SK-N-SH treated with all-trans-retinoic acid at 6 μM for 48 hours (cell line): ENCODE measurements around the gene USP24.

ENCODE experiments used
- ATAC-seq: fragments of 200-7000 bp; cut with Tn5 transposase; 3 replicates; pipeline ENCODE4 v1.9.1; 2020; ENCODE audit warnings: mild to moderate bottlenecking, moderate library complexity
- BACH2 ChIP-seq: fragments of 250-450 bp; sonication (Bioruptor Pico); IDR thresholded peaks from 2 replicates; pipeline ENCODE4 v1.9.0; 2021; ENCODE audit warnings: mild to moderate bottlenecking, borderline replicate concordance
- CSDC2 ChIP-seq: fragments of 250-450 bp; sonication (Bioruptor Pico); IDR thresholded peaks from 2 replicates; pipeline ENCODE4 v1.5.0; 2020; ENCODE audit warnings: mild to moderate bottlenecking, moderate library complexity
- ESRRG ChIP-seq: fragments of 250-450 bp; sonication (Bioruptor Pico); IDR thresholded peaks from 2 replicates; pipeline ENCODE4 v1.6.1; 2021; ENCODE audit warnings: mild to moderate bottlenecking
- GLIS3 ChIP-seq: fragments of 250-450 bp; sonication (Bioruptor Pico); IDR thresholded peaks from 2 replicates; pipeline ENCODE4 v1.5.0; 2020; ENCODE audit warnings: mild to moderate bottlenecking, moderate library complexity
- ISL1 ChIP-seq: fragments of 250-450 bp; sonication (Bioruptor Pico); IDR thresholded peaks from 2 replicates; pipeline ENCODE4 v2.1.2; 2022; ENCODE audit warnings: mild to moderate bottlenecking, moderate library complexity
- OSR1 ChIP-seq: fragments of 250-450 bp; sonication (Bioruptor Pico); IDR thresholded peaks from 2 replicates; pipeline ENCODE4 v1.8.0; 2022; ENCODE audit warnings: moderate library complexity, mild to moderate bottlenecking, inconsistent platforms
- PPARA ChIP-seq: fragments of 250-450 bp; sonication (Bioruptor Pico); IDR thresholded peaks from 2 replicates; pipeline ENCODE4 v1.5.0; 2020; ENCODE audit warnings: mild to moderate bottlenecking, borderline replicate concordance
- SNAI2 ChIP-seq: fragments of 250-450 bp; sonication (Bioruptor Pico); IDR thresholded peaks from 2 replicates; pipeline ENCODE4 v1.5.0; 2020; ENCODE audit warnings: mild to moderate bottlenecking, moderate library complexity
- TCF4 ChIP-seq: fragments of 250-450 bp; sonication (Bioruptor Pico); IDR thresholded peaks from 2 replicates; pipeline ENCODE4 v1.8.0; 2021; ENCODE audit warnings: mild to moderate bottlenecking, moderate library complexity, borderline replicate concordance
- TOX ChIP-seq: fragments of 250-450 bp; sonication (Bioruptor Pico); IDR thresholded peaks from 2 replicates; pipeline ENCODE4 v1.8.0; 2021; ENCODE audit warnings: mild to moderate bottlenecking, moderate library complexity, borderline replicate concordance
- ZC3H10 ChIP-seq: fragments of 250-450 bp; sonication (Bioruptor Pico); IDR thresholded peaks from 2 replicates; pipeline ENCODE4 v1.5.1; 2021; ENCODE audit warnings: mild to moderate bottlenecking, moderate library complexity
- ZFP3 ChIP-seq: fragments of 250-450 bp; sonication (Bioruptor Pico); IDR thresholded peaks from 2 replicates; pipeline ENCODE4 v1.5.0; 2020; ENCODE audit warnings: mild to moderate bottlenecking, moderate library complexity
- ZFP30 ChIP-seq: fragments of 450-650 bp; formaldehyde crosslinking; IDR thresholded peaks from 2 replicates; pipeline ENCODE4 v1.5.0; 2022; ENCODE audit warnings: mild to moderate bottlenecking, moderate library complexity
- ZNF565 ChIP-seq: fragments of 450-650 bp; formaldehyde crosslinking; conservative IDR thresholded peaks from 2 replicates; pipeline ENCODE4 v1.5.0; 2020; ENCODE audit warnings: low read depth, mild to moderate bottlenecking, moderate library complexity
- ZNF70 ChIP-seq: fragments of 450-650 bp; formaldehyde crosslinking; IDR thresholded peaks from 2 replicates; pipeline ENCODE4 v1.5.0; 2020; ENCODE audit warnings: mild to moderate bottlenecking, moderate library complexity
- ZNF8 ChIP-seq: fragments of 450-650 bp; formaldehyde crosslinking; IDR thresholded peaks from 2 replicates; pipeline ENCODE4 v1.5.0; 2020; ENCODE audit warnings: mild to moderate bottlenecking, moderate library complexity
- TF ChIP-seq, protein P1 (sequence below): fragments of 250-450 bp; sonication (Bioruptor Pico); IDR thresholded peaks from 2 replicates; pipeline ENCODE4 v1.5.1; 2020; ENCODE audit warnings: low read depth, mild to moderate bottlenecking, moderate library complexity
- TF ChIP-seq, protein P2 (sequence below): fragments of 250-450 bp; sonication (Bioruptor Pico); IDR thresholded peaks from 2 replicates; pipeline ENCODE4 v1.5.1; 2021; ENCODE audit warnings: mild to moderate bottlenecking, moderate library complexity
- TF ChIP-seq, protein P3 (sequence below): fragments of 250-450 bp; sonication (Bioruptor Pico); IDR thresholded peaks from 2 replicates; pipeline ENCODE4 v1.5.0; 2020; ENCODE audit warnings: mild to moderate bottlenecking, moderate library complexity
- TF ChIP-seq, protein P4 (sequence below): fragments of 250-450 bp; sonication (Bioruptor Pico); IDR thresholded peaks from 2 replicates; pipeline ENCODE4 v1.8.0; 2020; ENCODE audit warnings: mild to moderate bottlenecking, moderate library complexity, borderline replicate concordance

USP24 gene

DNA sequence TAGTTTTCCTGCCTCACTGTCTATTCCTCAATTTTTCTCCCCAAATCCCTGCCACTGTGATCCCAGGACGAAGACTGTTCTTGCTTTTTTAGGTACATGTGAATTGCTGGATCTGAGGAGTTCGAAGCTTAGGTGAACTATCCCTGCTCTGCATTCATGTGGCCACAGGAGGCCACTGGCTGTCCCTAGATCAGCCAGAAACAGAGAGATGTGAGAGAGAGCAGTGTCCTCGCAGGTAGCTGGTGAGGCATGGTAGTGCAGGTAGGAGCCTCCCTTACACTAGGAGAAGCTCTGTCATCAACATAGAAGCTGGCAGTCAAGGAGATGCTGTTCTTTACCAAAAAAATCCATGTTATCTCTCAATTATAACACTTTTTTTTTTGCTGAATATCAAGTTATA is 71.5 kb downstream of the USP24 start:
- TF ChIP-seq ZFP3 (CRISPR knock-in tag) (peak; percentile 86), ZNF70 (CRISPR knock-in tag) (no peak), TCF4 (no peak)
- peak; percentile 51; the same call in 2 of the 3 replicates for ATAC-seq

DNA sequence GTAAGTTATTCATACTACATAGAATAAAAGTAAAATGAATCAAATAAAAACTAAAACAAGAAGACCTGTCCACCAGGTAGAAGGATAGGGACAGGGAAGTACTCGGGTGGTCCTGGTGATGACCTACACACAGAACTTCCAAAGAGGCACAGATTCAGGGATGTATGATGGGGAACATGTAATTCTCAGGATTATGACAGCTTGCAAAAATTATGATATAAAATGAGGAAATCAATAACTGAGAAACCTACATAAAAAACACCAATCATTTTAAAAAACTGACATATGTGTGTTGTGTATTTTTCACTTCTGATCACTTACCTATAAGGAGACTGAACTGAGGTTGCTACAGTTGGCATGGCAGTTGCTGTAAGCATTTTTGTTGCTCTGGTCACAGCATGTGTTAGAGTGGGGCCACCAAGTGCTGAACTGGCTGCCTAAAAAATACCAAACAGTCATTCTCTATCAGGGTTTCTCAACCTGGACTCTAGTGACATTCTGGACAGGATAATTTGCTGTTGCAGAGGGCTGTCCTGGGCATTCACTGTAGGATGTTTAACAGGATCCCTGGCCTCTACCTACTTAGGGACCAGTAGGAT is 73.8 kb downstream of the USP24 start:
- no peak for ATAC-seq

DNA sequence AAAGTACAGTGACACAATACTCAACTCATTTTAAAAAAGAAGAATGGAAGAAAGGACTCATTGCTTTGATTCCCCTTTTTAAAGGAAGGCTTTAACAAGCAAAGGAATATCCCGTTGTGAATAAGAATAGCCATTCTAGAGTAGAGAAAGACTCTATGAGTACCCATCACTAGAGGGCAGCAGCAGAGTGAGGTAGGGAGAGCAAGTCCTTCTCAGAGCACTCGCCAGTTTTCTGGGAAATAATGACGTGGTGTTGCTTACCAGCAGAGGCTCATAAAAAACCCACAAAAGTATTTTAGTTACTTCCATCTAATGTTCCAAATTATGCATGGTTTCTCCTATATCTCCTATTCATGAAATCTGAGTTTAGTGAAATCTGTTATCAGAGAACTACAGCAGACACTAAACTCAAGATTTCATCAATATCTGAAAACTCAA is 74.6 kb downstream of the USP24 start:
- TF ChIP-seq CSDC2 (CRISPR knock-in tag) (0 out of 2 replicates have a peak, but pooled peaks have one; percentile 10), ZNF8 (CRISPR knock-in tag) (no peak), OSR1 (CRISPR knock-in tag) (no peak)
- ATAC-seq: peak; percentile 99

More for the DNA sequence above, 73.8 kb downstream of the USP24 start:
- TF ChIP-seq ZNF565 (CRISPR knock-in tag) (no peak), GLIS3 (CRISPR knock-in tag) (no peak), ESRRG (no peak), ZC3H10 (CRISPR knock-in tag) (no peak)

DNA sequence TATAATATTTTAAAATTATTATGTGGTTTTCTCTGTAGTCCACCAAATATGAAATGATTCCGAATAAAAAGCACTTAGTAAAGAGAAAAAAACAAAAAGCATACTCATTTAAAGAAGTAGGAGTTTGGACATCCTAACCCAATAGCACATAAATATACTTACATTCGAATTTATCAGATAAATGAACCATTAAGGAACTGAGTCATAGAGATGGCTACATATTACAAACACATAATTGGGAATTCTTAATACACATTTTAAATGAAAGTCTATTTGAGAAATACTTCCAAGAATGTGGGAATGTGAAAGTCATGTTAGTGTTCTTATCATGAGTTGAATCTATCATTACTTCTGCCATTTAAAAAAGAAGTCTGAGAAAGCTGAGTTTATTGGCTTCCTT is 75.0 kb downstream of the USP24 start:
- ATAC-seq: peak; percentile 22
- TF ChIP-seq ZFP30 (CRISPR knock-in tag): no peak
- TF ChIP-seq ISL1: peak; percentile 94
- TF ChIP-seq ZFP3 (CRISPR knock-in tag): 0 out of 2 replicates have a peak, but pooled peaks have one; percentile 12
- TF ChIP-seq, protein P1, sequence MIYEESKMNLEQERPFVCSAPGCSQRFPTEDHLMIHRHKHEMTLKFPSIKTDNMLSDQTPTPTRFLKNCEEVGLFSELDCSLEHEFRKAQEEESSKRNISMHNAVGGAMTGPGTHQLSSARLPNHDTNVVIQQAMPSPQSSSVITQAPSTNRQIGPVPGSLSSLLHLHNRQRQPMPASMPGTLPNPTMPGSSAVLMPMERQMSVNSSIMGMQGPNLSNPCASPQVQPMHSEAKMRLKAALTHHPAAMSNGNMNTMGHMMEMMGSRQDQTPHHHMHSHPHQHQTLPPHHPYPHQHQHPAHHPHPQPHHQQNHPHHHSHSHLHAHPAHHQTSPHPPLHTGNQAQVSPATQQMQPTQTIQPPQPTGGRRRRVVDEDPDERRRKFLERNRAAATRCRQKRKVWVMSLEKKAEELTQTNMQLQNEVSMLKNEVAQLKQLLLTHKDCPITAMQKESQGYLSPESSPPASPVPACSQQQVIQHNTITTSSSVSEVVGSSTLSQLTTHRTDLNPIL (CRISPR knock-in tag): peak; percentile 46; the same call in 1 of the 2 replicates
- no peak for TF ChIP-seq SNAI2 (CRISPR knock-in tag)
- no peak for TF ChIP-seq PPARA
- no peak for TF ChIP-seq ZNF70 (CRISPR knock-in tag)
- 0 out of 2 replicates have a peak, but pooled peaks have one; percentile 9 for TF ChIP-seq CSDC2 (CRISPR knock-in tag)
- TF ChIP-seq ZC3H10 (CRISPR knock-in tag): no peak
- TF ChIP-seq BACH2 (CRISPR knock-in tag): no peak

DNA sequence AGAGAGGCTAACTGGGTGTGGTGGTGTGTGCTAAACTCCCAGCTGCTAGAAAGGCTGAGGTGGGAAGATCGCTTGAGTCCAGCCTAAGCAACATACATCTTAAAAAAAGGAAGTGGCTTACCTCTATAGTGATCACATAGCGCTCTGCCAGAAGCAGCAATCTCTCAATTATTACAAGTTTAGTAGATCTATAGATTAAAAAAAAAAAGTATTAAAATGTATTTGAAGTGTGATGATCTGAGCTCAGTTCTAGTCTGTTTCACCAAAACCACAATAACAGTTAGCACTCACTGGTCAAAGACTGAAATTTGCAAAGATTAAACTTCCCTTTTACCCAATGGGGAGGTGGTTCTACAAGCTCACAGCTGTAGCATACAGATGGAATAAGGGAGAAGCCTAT is 76.3 kb downstream of the USP24 start:
- no peak for ATAC-seq
- TF ChIP-seq BACH2 (CRISPR knock-in tag): no peak
- TF ChIP-seq, protein P2, sequence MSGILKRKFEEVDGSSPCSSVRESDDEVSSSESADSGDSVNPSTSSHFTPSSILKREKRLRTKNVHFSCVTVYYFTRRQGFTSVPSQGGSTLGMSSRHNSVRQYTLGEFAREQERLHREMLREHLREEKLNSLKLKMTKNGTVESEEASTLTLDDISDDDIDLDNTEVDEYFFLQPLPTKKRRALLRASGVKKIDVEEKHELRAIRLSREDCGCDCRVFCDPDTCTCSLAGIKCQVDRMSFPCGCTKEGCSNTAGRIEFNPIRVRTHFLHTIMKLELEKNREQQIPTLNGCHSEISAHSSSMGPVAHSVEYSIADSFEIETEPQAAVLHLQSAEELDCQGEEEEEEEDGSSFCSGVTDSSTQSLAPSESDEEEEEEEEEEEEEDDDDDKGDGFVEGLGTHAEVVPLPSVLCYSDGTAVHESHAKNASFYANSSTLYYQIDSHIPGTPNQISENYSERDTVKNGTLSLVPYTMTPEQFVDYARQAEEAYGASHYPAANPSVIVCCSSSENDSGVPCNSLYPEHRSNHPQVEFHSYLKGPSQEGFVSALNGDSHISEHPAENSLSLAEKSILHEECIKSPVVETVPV: no peak
- TF ChIP-seq ZNF565 (CRISPR knock-in tag): no peak
- no peak for TF ChIP-seq PPARA
- no peak for TF ChIP-seq TOX (CRISPR knock-in tag)
- no peak for TF ChIP-seq OSR1 (CRISPR knock-in tag)
- TF ChIP-seq, protein P3, sequence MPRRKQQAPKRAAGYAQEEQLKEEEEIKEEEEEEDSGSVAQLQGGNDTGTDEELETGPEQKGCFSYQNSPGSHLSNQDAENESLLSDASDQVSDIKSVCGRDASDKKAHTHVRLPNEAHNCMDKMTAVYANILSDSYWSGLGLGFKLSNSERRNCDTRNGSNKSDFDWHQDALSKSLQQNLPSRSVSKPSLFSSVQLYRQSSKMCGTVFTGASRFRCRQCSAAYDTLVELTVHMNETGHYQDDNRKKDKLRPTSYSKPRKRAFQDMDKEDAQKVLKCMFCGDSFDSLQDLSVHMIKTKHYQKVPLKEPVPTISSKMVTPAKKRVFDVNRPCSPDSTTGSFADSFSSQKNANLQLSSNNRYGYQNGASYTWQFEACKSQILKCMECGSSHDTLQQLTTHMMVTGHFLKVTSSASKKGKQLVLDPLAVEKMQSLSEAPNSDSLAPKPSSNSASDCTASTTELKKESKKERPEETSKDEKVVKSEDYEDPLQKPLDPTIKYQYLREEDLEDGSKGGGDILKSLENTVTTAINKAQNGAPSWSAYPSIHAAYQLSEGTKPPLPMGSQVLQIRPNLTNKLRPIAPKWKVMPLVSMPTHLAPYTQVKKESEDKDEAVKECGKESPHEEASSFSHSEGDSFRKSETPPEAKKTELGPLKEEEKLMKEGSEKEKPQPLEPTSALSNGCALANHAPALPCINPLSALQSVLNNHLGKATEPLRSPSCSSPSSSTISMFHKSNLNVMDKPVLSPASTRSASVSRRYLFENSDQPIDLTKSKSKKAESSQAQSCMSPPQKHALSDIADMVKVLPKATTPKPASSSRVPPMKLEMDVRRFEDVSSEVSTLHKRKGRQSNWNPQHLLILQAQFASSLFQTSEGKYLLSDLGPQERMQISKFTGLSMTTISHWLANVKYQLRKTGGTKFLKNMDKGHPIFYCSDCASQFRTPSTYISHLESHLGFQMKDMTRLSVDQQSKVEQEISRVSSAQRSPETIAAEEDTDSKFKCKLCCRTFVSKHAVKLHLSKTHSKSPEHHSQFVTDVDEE (CRISPR knock-in tag): no peak
- TF ChIP-seq, protein P4, sequence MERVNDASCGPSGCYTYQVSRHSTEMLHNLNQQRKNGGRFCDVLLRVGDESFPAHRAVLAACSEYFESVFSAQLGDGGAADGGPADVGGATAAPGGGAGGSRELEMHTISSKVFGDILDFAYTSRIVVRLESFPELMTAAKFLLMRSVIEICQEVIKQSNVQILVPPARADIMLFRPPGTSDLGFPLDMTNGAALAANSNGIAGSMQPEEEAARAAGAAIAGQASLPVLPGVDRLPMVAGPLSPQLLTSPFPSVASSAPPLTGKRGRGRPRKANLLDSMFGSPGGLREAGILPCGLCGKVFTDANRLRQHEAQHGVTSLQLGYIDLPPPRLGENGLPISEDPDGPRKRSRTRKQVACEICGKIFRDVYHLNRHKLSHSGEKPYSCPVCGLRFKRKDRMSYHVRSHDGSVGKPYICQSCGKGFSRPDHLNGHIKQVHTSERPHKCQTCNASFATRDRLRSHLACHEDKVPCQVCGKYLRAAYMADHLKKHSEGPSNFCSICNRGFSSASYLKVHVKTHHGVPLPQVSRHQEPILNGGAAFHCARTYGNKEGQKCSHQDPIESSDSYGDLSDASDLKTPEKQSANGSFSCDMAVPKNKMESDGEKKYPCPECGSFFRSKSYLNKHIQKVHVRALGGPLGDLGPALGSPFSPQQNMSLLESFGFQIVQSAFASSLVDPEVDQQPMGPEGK: no peak
- no peak for TF ChIP-seq ZNF70 (CRISPR knock-in tag)
- TF ChIP-seq SNAI2 (CRISPR knock-in tag): no peak
- TF ChIP-seq TCF4: no peak
- no peak for TF ChIP-seq ISL1
- no peak for TF ChIP-seq ZC3H10 (CRISPR knock-in tag)
- no peak for TF ChIP-seq ZNF8 (CRISPR knock-in tag)
- TF ChIP-seq ZFP3 (CRISPR knock-in tag): no peak
